Heart left ventricle (tissue), 13 donors: ENCODE data around the gene TMEM169.

Source experiments
- CTCF ChIP-seq, 12 donors: fragments of 200-600 bp; sonication (generic) in 4 of 12; IDR thresholded peaks; one replicate each; pipeline versions ENCODE4 v1.5.0 to v1.8.0; 2018 to 2022; ENCODE audit warnings: antibody characterized with exemption in 12 of 12, mild to moderate bottlenecking in 5 of 12
- POLR2A ChIP-seq, 2 donors: fragments of 450-650 bp; IDR thresholded peaks; one replicate each; pipeline ENCODE4 v1.6.1; 2017; ENCODE audit warnings: antibody characterized with exemption in 2 of 2, mild to moderate bottlenecking in 2 of 2, moderate library complexity in 2 of 2
- donor health status: ischemic (EF 13 %, LVEDD 7.1; RV severe dilation, severe dysfunction).
- donor health status: DM: no; HTN: yes; CAD: no.
- donor health status: DM: no; HTN: no; CAD: no.
- donor health status: ischemic (EF 25% LVEDD 6.9; RV normal size, moderate dysfunction).
- donor health status: ischemic (EF 25% LVEDD 5.7; RV mildly dilated, moderate dysfunction).
- donor health status: ischemic (EF 35%, LVEDD 5.7; RV mildly dilated, moderate dysfunction).
- donor health status: nonischemic (EF 11% LVEDD 7.7; RV severe dilation, severe dysfunction).
- donor health status: DM: yes; HTN: yes; CAD: no.
- donor health status: PGD.
- donor health status: ischemic (EF 29% LVEDD 5.4; RV normal size, mild dysfunction).
- donor health status: nonischemic (EF 23%, LVEDD 6.1; RV moderate dilation, normal function).

GRCh38 chr2:216119986-216120385 lies 38.3 kb downstream of the TMEM169 start:
- TF ChIP-seq CTCF (IDR thresholded peaks at IDR 0.05): no peak
- no peak for TF ChIP-seq POLR2A (IDR thresholded peaks at IDR 0.05)
